ENCODE data around the gene LANCL2. TPM values are rescaled to one million over a fixed set of nuclear protein-coding genes. Genes with fewer than 3 reads are reported as not detected.

Gene LANCL2
- total RNA-seq, 4 donors from 2014 or later = 6.4 to 12.8 (median 9.7) TPM

GRCh38 chr7:55477781-55478374 lies 112.7 kb downstream of the LANCL2 start:
- 67 to 78% methylated on average over 9 to 13 of the region's 13 CpGs for WGBS, 2 donors
- Histone ChIP-seq H3K4me3 (no peak overlapping the region), H3K36me3 (peaks cover 0 to 22% (median 0%) of the 10 kb centered on the region in 3 donors), H3K27me3 (no peaks in the 10 kb centered on the region), H3K9me3 (no peaks in the 10 kb centered on the region), H3K27ac (no peak overlapping the region), H3K4me1 (no peaks in the 10 kb centered on the region)
- intact Hi-C loops (cut with DNase I) = no loop called here
- no peak for DNase-seq
- TF ChIP-seq POLR2A (IDR thresholded peaks at IDR 0.05) (no peak), CTCF (IDR thresholded peaks at IDR 0.05) (no peak)

- intact Hi-C loops (cut with DNase I) = no loop called here
- TF ChIP-seq CTCF (IDR thresholded peaks at IDR 0.05) = no peak
- TF ChIP-seq POLR2A (IDR thresholded peaks at IDR 0.05) = no peak
- Histone ChIP-seq H3K4me3 (no peak overlapping the region), H3K27ac (no peak overlapping the region), H3K36me3 (peaks cover 0 to 15% (median 0%) of the 10 kb centered on the region in 3 donors), H3K27me3 (no peaks in the 10 kb centered on the region), H3K4me1 (no peaks in the 10 kb centered on the region), H3K9me3 (no peaks in the 10 kb centered on the region)
- 77 to 79% methylated on average over 6 of the region's 6 CpGs for WGBS, 2 donors
- no peak for DNase-seq
Observed at GRCh38 chr7:55478700-55479099, 113.6 kb downstream of the LANCL2 start.

GRCh38 chr7:55481155-55481554 lies 116.0 kb downstream of the LANCL2 start:
- no peak for DNase-seq
- intact Hi-C loops (cut with DNase I) = no loop called here
- H3K4me1 ChIP-seq = no peaks in the 10 kb centered on the region
- WGBS, 2 donors = 58 to 100% methylated on average over 2 of the region's 2 CpGs
- H3K27ac ChIP-seq = no peak overlapping the region
- no peak for TF ChIP-seq CTCF (IDR thresholded peaks at IDR 0.05)
- no peak for TF ChIP-seq POLR2A (IDR thresholded peaks at IDR 0.05)
- peaks cover 0 to 25% (median 0%) of the 10 kb centered on the region in 3 donors for H3K36me3 ChIP-seq
- no peak overlapping the region for H3K4me3 ChIP-seq
- no peaks in the 10 kb centered on the region for H3K27me3 ChIP-seq
- no peaks in the 10 kb centered on the region for H3K9me3 ChIP-seq

- Histone ChIP-seq H3K36me3 (peaks cover 0 to 19% (median 0%) of the 10 kb centered on the region in 3 donors), H3K4me3 (no peak overlapping the region), H3K4me1 (no peaks in the 10 kb centered on the region), H3K27me3 (no peaks in the 10 kb centered on the region), H3K27ac (no peak overlapping the region), H3K9me3 (no peaks in the 10 kb centered on the region)
- intact Hi-C loops (cut with DNase I) = no loop called here
- no peak for DNase-seq
- 96 to 100% methylated on average over 3 to 5 of the region's 6 CpGs for WGBS, 2 donors
- TF ChIP-seq POLR2A (IDR thresholded peaks at IDR 0.05) (no peak), CTCF (IDR thresholded peaks at IDR 0.05) (no peak)
Observed at GRCh38 chr7:55483046-55483445, 117.9 kb downstream of the LANCL2 start.

Other genes with a start within 250 kb of the LANCL2 start
- 10 to 100 TPM; 13.9 to 26.5 (median 19.2) TPM for gene VOPP1, start 207.2 kb downstream of the LANCL2 start, total RNA-seq